CMK (cell line): ENCODE data around the gene HK1.
A peak's percentile ranks its signal among the peaks of the same experiment; 100 is the strongest.

Experiments
- DNase-seq: peaks from one replicate; pipeline ENCODE4 v3.0.0-alpha.2; 2010; ENCODE audit warnings: low read depth

The HK1 gene

GRCh38 chr10:69376662-69377061, 98.4 kb downstream of the HK1 start:
- no peak for DNase-seq

- DNase-seq, result no peak
Observed at GRCh38 chr10:69377191-69377590, 98.9 kb downstream of the HK1 start.

- no peak for DNase-seq
Observed at GRCh38 chr10:69377933-69378332, 99.6 kb downstream of the HK1 start.

GRCh38 chr10:69379800-69380199, 101.5 kb downstream of the HK1 start:
- DNase-seq, result no peak

GRCh38 chr10:69382382-69383117, 104.3 kb downstream of the HK1 start:
- no peak for DNase-seq

- DNase-seq, result no peak
Observed at GRCh38 chr10:69383558-69383957, 105.3 kb downstream of the HK1 start.

GRCh38 chr10:69384320-69384719, 106.0 kb downstream of the HK1 start:
- DNase-seq, result no peak

GRCh38 chr10:69385454-69386350, 107.4 kb downstream of the HK1 start:
- no peak for DNase-seq

- DNase-seq, result no peak
Observed at GRCh38 chr10:69387500-69387899, 109.2 kb downstream of the HK1 start.

- DNase-seq, result no peak
Observed at GRCh38 chr10:69388488-69388887, 110.2 kb downstream of the HK1 start.

GRCh38 chr10:69389827-69390490, 111.7 kb downstream of the HK1 start:
- no peak for DNase-seq

- no peak for DNase-seq
Observed at GRCh38 chr10:69391158-69391557, 112.9 kb downstream of the HK1 start.

- peak; percentile 63 for DNase-seq
Observed at GRCh38 chr10:69392481-69393000, 114.2 kb downstream of the HK1 start.

GRCh38 chr10:69394020-69394419, 115.7 kb downstream of the HK1 start:
- DNase-seq, result no peak

GRCh38 chr10:69397972-69398371, 119.7 kb downstream of the HK1 start:
- DNase-seq, result no peak

- DNase-seq, result no peak
Observed at GRCh38 chr10:69398466-69398865, 120.2 kb downstream of the HK1 start.

- no peak for DNase-seq
Observed at GRCh38 chr10:69400936-69401335, 122.6 kb downstream of the HK1 start.

- no peak for DNase-seq
Observed at GRCh38 chr10:69401416-69401815, 123.1 kb downstream of the HK1 start.

GRCh38 chr10:69402386-69402785, 124.1 kb downstream of the HK1 start:
- no peak for DNase-seq

- DNase-seq, result no peak
Observed at GRCh38 chr10:69403066-69403465, 124.8 kb downstream of the HK1 start.

GRCh38 chr10:69403519-69403918, 125.2 kb downstream of the HK1 start:
- DNase-seq, result no peak

GRCh38 chr10:69404786-69405185, 126.5 kb downstream of the HK1 start:
- DNase-seq, result no peak

GRCh38 chr10:69405221-69405620, 126.9 kb downstream of the HK1 start:
- no peak for DNase-seq
